Measurements from ENCODE around the gene TNNI2.
"Not testable (repeated sequence)": the region's sequence is repeated elsewhere in the genome, so short reads cannot be mapped to it uniquely, and the experiment has no call there.

Gene TNNI2

DNA sequence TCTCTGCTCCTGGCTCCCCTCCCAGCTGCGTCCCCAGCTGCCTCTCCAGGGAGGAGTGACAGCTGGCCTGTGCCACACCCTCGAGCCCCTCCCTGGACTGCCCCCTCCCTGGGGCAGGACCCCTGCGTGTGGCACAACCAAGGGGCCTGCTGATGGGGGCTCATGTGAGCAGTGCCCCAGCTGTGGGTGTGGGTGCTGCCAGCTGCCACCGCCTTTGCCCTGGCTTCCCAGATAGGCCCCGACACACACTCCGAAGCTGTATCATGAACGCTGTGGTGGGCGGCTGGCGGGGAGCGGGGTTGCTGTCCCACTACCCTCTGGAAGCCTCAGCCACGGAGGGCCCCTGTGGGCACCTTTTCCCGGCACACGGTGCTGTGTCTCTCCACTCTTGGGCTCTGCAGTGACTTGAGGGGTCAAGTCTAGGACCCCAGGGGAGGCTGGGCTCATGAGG, 37.1 kb downstream of the TNNI2 start:
- not testable (repeated sequence) for DNase-seq

- no peak for DNase-seq
Observed at GRCh38 chr11:1876361-1877063, 37.7 kb downstream of the TNNI2 start.

DNA sequence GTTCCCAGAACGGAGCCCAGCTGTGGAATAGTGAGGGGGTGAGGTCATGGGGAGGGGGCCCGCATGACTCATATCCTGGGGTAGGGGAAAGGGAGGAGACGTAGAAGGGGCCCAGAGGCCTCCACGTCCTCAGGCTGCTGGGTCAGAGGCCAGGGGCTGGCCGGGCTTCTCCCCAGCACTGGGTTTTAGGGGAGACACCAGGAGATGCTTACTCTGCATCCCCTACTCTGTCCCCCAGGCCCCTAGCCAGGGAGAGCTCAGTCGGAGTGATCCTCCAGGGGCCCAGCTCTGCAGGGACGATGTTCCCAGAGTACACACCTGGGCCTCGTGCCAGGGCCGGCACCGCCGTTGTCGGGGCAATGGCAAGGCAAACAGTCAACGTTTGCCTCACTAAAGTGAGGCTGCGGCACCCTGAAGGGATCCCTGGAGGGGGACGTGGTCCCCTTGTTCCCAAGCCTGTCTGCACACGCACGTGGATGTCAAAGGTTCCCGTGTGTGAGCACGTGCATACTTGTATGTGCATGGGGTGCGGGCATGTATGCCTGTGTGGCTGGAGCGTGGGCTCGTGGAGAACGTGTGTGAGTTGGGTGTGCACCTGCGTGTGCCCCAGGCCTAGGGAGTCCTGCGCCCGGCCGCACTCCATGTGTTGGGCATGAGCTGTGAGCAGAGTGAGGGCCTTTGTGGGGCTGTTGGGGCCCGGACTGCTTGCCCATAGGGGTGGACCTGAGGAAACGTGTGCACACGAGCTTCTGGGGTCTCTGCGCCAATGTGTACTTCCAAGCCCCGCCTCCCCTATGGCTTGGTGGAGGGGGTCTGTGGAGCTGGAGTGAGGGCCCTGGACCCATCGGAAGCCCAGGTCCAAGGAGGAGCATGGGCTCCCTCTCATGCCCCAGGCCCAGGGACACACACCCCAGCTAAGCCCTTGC, 38.7 kb downstream of the TNNI2 start:
- no peak for DNase-seq

DNA sequence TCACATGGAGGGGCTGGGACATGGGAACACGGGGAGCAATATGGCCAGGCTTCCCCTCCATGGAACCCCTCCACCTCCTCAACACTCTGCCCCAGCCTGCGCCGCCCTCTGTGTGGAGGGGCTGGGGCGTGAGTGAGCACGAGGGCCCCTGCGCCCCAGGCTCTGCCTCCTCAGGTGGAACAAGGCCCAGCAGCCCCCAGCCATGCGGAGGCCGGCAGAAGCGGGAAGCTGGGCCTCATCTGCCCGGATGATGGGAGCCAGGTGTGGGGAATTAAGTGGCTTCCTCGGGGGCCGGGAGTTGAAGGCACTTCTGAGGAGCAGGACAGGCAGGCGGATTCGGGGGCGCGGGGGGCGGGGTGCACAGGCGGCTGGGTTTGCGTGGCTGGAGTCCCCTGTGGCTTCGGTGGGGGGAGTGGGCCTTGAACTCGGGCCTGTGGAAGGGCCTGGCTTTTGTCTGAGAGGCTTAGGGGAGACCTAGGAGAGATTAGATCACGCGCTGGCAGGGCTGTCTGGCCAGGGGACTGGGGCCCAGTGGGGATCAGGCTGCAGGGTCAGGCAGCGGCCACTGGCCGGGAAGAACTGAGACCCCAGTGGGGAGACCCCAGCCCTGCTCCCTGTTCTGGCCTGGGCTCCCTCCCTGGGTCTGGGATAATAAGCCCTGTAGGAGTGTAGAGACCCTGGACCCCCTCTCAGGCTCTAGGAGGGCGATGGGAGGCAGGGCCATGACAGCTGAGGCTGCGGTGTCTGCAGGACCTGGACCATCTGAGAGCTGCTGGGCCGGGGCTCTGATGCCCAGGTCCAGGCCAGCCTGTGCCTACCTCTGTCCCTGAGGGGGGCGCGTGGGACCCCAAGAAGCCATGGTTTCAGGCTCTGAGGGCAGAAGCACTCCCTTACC, 39.6 kb downstream of the TNNI2 start:
- DNase-seq: no peak

- DNase-seq: no peak
Observed at GRCh38 chr11:1879342-1879940, 40.7 kb downstream of the TNNI2 start.

GRCh38 chr11:1879941-1880720, 41.4 kb downstream of the TNNI2 start:
- DNase-seq: no peak

DNA sequence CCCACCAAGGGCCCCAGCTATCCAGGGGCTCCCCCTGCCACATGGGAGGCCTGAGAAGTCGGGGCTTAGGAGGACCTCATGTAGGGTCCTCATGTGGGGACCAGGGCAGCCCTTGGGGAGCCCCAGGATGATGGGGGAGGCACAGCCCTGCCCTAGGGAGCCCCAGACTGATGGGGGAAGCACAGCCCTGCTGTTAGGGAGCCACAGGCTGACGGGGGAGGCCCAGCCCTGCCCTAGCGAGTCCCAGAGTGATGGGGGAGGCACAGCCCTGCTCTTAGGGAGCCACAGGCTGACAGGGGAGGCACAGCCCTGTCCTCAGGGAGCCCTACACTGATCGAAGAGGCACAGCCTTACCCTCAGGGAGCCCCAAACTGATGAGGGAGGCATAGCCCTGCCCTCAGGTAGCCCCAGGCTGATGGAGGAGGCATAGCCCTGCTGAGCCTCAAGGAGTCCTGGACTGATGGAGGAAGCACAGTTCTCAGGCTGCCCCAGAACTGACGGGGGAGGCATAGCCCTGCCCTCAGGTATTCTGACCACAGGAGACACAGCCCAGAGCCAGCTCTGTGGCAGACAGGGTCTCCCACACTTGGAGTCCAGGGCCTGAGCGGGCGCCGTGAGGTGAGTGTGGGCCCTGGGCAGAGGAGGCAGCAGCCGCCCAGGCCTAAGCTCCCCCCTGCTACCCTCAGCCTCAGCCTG, 42.1 kb downstream of the TNNI2 start:
- DNase-seq: no peak

- no peak for DNase-seq
Observed at GRCh38 chr11:1881442-1882264, 42.9 kb downstream of the TNNI2 start.

GRCh38 chr11:1882265-1883238, 43.8 kb downstream of the TNNI2 start:
- no peak for DNase-seq

GRCh38 chr11:1883346-1884302, 44.8 kb downstream of the TNNI2 start:
- DNase-seq: no peak

DNA sequence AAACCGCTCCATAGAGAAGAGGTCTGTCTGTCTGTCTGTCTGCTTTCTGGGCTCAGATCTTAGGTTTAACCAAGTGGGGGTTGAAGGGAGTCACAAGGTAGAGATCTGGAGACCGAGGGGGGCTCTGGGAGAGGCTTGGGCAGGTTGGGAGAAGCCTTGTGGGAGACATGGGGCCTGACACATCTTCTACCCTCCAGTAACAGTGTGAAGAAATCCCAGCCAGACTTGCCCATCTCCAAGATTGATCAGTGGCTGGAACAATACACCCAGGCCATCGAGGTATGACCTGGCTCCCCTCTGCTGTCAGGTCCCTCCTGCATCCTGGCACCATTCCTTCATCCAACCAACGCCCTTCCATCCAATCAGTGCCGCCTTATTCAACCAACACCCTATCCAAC, 45.5 kb downstream of the TNNI2 start:
- DNase-seq: no peak

- not testable (repeated sequence) for DNase-seq
Observed at GRCh38 chr11:1886551-1886950, 47.8 kb downstream of the TNNI2 start.

DNA sequence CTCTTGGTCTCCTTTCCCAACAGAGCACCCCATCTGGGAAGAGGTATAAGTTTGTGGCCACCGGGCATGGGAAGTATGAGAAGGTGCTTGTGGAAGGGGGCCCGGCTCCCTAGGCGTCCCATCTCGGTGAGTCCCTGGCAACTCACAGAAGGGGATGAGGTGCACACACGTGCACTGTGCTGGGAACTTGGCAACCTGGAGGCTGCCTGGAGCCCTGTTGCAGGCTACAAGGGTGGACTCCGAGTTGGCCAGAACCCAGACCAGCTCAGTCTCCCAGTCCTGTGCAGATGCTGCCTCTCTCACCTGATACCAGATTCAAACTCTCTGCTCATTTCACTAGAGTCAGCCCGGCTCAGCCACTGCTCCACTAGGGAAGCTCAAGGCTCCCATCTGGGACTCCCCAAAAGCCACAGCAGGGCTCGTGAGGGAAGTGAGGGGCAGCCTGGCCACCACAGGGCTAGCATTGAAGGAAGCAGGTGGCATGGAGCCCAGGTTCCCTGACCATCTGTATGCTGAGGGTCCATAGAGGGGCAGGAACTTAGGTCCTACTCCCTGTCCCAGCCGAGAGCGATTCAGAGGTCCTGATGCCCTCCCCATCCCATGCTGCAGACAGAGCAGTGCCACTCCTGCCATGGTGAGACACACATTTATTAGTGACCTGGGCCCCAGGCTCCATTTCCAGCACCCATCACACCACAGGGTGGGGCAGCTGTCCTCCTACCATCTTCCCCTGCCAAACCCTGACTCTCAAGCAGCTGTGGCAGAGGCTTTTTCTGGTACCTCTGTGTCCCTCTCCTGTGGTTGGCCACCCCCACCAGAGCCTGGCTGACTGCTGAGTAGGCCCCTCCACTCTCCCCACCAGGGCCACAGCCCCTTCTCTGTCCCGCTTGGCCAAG, 48.9 kb downstream of the TNNI2 start:
- DNase-seq: no peak

DNA sequence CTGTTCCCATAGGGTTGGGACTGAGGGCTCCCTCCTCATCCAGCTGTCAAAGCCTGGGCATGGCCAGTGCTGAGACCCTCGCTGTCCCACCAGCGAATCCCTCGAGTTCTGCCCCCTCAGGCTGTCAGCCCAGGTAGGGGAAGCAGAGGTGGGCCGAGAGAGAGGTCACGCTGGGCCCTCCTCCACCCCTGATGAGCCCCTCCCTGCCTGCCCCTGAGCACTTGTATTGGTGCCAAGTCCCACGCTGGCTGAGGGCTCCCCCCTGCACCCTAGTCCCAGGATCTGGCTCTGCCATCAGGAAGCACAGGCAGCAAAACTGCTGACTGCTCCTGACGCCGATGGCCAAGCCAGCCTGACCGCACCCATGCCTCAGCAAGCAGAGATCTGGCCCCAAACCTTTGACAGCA, 49.6 kb downstream of the TNNI2 start:
- DNase-seq: no peak

DNA sequence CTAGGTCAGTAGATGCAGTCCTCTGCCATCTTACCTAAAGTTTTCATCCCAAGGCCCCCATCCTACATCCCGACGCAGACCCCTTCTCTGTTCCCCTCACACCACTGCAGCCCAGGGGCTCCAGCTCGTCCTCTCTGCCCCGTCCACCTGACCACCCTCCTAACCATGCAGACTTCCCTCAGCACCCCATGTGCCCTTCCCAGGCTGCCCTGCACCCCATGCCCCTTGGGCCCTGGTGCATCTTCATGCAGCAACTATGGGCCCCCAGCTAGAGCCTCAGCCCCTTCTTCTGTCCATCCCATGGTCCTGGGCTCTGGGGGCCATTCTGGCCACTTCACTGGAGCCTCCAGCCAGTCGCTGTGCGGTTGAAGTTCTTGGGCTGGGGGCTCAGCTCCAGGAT, 50.0 kb downstream of the TNNI2 start:
- no peak for DNase-seq

DNA sequence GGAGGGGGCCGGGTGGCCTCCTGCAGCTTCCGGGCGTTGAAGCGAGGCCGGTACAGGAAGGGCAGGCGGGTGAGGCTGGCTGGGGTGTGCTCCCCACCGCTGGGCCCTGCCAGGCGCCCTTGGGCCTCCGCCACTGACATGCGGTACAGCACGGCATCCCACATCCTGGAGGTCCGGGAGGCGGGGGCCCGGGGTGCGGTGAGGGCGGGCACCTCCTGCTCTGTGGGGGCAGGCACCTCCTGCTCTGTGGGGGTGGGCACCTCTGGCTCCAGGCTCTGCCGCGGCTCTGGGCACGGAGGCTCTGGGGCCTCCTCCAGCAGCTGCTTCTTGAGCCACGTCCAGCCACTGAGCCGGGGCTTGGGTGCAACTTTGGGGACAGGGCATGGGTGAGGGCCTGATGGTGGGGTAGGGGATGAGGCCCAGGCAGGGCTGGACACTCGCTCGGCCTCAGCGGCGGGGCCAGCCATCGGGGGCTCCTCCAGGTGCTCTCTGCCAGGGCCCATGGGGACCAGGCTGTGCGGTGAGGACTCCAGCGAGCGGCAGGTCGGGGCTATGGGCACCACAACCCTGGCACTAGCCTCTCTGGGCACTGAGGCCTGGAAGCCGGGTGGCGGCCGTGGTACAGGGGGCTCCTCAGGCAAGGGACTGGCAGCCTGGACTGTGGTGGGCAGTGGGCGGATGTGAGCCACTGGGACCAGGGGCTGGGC, 50.6 kb downstream of the TNNI2 start:
- no peak for DNase-seq
